ENCODE results near the gene FBXO28.

DNA sequence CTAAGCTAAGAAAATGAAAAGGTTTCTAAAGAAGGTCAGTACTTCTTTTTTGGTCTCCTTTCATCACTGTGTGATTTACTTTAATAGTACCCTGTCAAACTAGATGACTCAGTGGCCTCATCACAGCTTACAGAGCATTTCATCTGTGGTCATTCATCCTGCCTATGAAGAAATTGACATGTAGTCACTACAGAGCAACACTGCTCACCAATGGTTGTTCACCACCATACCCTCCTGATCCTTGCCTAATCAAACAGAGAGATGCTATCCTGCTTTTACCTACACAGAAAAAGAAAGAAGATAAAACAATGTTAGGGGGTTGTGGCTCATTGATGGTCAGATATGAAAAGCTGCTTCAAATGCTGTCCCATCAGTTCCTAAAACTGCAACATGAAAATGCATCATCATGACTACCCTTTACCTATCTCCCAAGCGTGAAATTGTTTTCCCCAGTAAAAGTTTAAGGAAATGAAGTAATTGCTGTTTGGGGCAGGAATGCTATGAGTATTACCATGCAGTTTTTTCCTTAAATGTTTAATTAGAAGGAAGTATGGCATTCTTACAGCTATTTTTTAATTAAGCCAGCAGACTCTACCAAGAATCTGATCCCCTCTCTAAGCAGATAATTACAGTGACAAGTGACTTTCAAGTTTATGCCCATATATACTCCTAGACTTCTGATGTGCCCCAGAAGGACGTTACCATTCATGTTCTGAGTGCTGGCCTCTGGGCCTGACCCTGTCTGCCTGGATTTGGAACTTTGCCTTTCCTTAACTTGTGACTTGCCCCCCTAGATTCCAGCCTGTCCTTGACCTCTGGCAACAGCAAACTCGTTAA is 46.1 kb upstream of the FBXO28 start:
- no peak for TF ChIP-seq EZH2 (optimal IDR thresholded peaks at IDR 0.05; ENCODE audit: low read depth, low read length)
- TF ChIP-seq, protein P1, sequence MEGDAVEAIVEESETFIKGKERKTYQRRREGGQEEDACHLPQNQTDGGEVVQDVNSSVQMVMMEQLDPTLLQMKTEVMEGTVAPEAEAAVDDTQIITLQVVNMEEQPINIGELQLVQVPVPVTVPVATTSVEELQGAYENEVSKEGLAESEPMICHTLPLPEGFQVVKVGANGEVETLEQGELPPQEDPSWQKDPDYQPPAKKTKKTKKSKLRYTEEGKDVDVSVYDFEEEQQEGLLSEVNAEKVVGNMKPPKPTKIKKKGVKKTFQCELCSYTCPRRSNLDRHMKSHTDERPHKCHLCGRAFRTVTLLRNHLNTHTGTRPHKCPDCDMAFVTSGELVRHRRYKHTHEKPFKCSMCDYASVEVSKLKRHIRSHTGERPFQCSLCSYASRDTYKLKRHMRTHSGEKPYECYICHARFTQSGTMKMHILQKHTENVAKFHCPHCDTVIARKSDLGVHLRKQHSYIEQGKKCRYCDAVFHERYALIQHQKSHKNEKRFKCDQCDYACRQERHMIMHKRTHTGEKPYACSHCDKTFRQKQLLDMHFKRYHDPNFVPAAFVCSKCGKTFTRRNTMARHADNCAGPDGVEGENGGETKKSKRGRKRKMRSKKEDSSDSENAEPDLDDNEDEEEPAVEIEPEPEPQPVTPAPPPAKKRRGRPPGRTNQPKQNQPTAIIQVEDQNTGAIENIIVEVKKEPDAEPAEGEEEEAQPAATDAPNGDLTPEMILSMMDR (IDR thresholded peaks at IDR 0.05; ENCODE audit: low read length), result no peak
- TF ChIP-seq EZH2phosphoT487 (IDR thresholded peaks at IDR 0.05; ENCODE audit: low read length), result no peak
